Adrenal gland (tissue), 12 donors: ENCODE measurements around the gene PLA2G4E. TPM values are rescaled to one million over a fixed set of nuclear protein-coding genes. Genes with fewer than 3 reads are reported as not detected.

Experiments
- DNase-seq, 7 donors: peaks; one replicate each; pipeline ENCODE4 v3.0.0-alpha.2; 2019 to 2020
- H3K27ac ChIP-seq, 5 donors: fragments of 200-600 bp; sonication (generic) in 4 of 5; 1 replicate in 3 of 5; 2 replicates in 2 of 5; pipeline versions ENCODE4 v1.5.1 to v1.8.0; 2016 to 2020; ENCODE audit warnings: mild to moderate bottlenecking in 1 of 5
- H3K27me3 ChIP-seq: fragments of 200-600 bp; 2 replicates; pipeline ENCODE4 v1.8.0; 2021
- H3K36me3 ChIP-seq, 2 donors: fragments of 200-600 bp; replicated peaks in 1 of 2; 1 replicate in 1 of 2; 2 replicates in 1 of 2; pipeline versions ENCODE4 v1.5.1 to v1.8.0; 2018 to 2022
- H3K4me1 ChIP-seq, 2 donors: fragments of 200-600 bp; replicated peaks in 1 of 2; 1 replicate in 1 of 2; 2 replicates in 1 of 2; pipeline versions ENCODE4 v1.5.1 to v1.8.0; 2018 to 2021
- H3K4me3 ChIP-seq, 4 donors: fragments of 200-600 bp; sonication (generic) in 3 of 4; one replicate each; pipeline ENCODE4 v1.5.1; 2016 to 2018
- H3K9me3 ChIP-seq, 3 donors: fragments of 200-600 bp; sonication (generic) in 1 of 3; replicated peaks in 1 of 3; 1 replicate in 2 of 3; 2 replicates in 1 of 3; pipeline versions ENCODE4 v1.5.1 to v1.8.0; 2016 to 2021
- POLR2A ChIP-seq, 2 donors: fragments of 450-650 bp; IDR thresholded peaks; one replicate each; pipeline ENCODE4 v1.6.1; 2017; ENCODE audit warnings: antibody characterized with exemption in 2 of 2, mild to moderate bottlenecking in 2 of 2, moderate library complexity in 1 of 2
- WGBS, 4 donors: extraction: QIAGEN DNeasy Blood & Tissue Kit in 2 of 4; methylation state at CpG; one replicate each; pipeline versions ENCODE4 v1.1.5 to v1.1.7; 2013 to 2017; 5-methylcytosine and 5-hydroxymethylcytosine counted together
- intact Hi-C, 2 donors: fragments of 100-400 bp; cut with DNase I; formaldehyde crosslinking; loops; one replicate each; pipeline versions ENCODE4 v1.14.1 to v1.15.0; 2022 to 2023
- polyA plus RNA-seq, 3 donors: library from polyadenylated mRNA; stranded (reverse); fragments of 200-250 nt in 2 of 3; fragments of 350-450 nt in 1 of 3; fragmentation: Illumina TruSeq in 1 of 3; extraction: RNeasy Lipid Tissue Mini Kit (QIAGEN cat#74804) in 1 of 3; gene quantifications; one replicate each; pipeline ENCODE4 v1.2.3, GENCODE V29; 2013 to 2014
- total RNA-seq, 9 donors: library from RNA; depleted of rRNA in 4 of 9; stranded (reverse); fragments of >200 nt in 4 of 9; fragments of 120-200 nt in 1 of 9; fragmentation: NEBNext Ultra II Directional in 1 of 9; extraction: Animal tissue kit (Norgen Biotek cat#: 25700) in 1 of 9; gene quantifications; one replicate each; pipeline versions ENCODE4 v1.1.0 to v1.2.4, GENCODE V29; 2013 to 2023
- TF ChIP-seq, protein P1 (sequence below), 6 experiments: fragments of 450-650 bp in 4 of 6; fragments of 200-600 bp in 2 of 6; sonication (generic) in 1 of 6; IDR thresholded peaks; 1 replicate in 5 of 6; 2 replicates in 1 of 6; pipeline versions ENCODE4 v1.5.1 to v1.8.0; 2016 to 2021; ENCODE audit warnings: antibody characterized with exemption in 6 of 6, mild to moderate bottlenecking in 2 of 6, moderate library complexity in 1 of 6
- donor health status: healthy with polysubstance abuse.
- donor health status: Bipolar disorder and iron deficiency.
- donor health status: DM: yes; HTN: yes; CAD: no.
- donor health status: DM: no; HTN: no; CAD: no.
- donor health status: DM: no; HTN: no; CAD: no.
- donor health status: DM: yes; HTN: yes; CAD: no.

PLA2G4E gene
- total and polyA plus RNA-seq, 12 donors = 0.03 to 1.1 (median 0.23) TPM; not detected in 8

DNA sequence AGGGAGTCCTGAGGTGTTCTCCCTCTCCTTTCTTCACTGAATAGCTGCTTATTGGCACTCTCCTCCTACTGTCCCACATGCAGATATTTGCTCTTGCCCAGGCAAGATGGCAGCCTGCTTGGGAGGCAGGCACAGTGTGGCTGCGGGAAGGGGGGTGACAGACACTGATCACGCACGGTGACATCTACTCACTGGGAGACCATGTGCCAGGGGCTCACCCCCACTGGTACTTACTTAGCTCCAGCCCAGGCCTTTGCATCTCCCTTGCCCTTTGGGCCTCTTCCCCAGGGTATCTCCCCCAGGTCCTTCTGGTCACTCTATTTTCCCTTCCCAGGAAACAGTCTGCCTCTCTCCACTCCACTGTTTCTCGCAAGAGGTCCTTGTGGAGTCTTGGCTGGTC lies 6.4 kb downstream of the PLA2G4E start:
- TF ChIP-seq, protein P1, sequence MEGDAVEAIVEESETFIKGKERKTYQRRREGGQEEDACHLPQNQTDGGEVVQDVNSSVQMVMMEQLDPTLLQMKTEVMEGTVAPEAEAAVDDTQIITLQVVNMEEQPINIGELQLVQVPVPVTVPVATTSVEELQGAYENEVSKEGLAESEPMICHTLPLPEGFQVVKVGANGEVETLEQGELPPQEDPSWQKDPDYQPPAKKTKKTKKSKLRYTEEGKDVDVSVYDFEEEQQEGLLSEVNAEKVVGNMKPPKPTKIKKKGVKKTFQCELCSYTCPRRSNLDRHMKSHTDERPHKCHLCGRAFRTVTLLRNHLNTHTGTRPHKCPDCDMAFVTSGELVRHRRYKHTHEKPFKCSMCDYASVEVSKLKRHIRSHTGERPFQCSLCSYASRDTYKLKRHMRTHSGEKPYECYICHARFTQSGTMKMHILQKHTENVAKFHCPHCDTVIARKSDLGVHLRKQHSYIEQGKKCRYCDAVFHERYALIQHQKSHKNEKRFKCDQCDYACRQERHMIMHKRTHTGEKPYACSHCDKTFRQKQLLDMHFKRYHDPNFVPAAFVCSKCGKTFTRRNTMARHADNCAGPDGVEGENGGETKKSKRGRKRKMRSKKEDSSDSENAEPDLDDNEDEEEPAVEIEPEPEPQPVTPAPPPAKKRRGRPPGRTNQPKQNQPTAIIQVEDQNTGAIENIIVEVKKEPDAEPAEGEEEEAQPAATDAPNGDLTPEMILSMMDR (IDR thresholded peaks at IDR 0.05) = no peak
- no peak for TF ChIP-seq POLR2A (IDR thresholded peaks at IDR 0.05)
- WGBS, 4 donors = 84 to 96% (median 95%) methylated on average over 4 of the region's 4 CpGs
- no peak for DNase-seq
- H3K27me3 ChIP-seq = no peaks in the 10 kb centered on the region
- no peaks in the 10 kb centered on the region for H3K4me1 ChIP-seq
- H3K9me3 ChIP-seq = no peaks in the 10 kb centered on the region
- H3K27ac ChIP-seq = no peak overlapping the region
- intact Hi-C loops = no loop called here
- H3K4me3 ChIP-seq = no peak overlapping the region
- no peaks in the 10 kb centered on the region for H3K36me3 ChIP-seq

DNA sequence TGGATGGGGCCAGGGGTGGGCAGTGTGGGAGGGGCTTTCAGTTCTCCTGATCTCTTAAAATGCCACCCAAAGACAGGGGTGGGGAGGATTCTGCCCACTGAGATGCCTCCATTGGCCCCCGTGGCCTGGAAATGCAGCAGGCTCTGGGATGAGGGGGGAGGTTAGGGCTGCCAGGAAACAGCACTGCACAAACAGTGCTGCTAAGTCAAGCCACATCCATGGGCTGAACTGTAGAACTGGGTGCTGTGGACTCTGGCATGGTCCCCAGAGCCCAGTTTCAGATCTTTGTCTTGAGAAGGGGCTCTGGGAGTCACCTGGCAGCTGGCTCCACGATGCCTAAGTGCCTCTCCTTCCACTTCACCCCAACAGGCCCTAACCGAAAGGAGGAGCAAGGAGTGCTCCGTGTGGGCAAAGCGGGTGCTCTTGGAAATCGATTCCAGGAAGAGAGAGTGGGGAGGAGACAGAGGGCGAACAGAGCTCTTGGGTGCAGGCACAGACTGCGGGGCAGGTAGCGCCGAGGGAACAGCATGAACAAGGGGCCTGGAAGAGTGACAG lies 7.8 kb downstream of the PLA2G4E start:
- Histone ChIP-seq H3K4me3 (no peak overlapping the region), H3K4me1 (no peaks in the 10 kb centered on the region), H3K27me3 (no peaks in the 10 kb centered on the region), H3K36me3 (no peaks in the 10 kb centered on the region), H3K9me3 (no peaks in the 10 kb centered on the region), H3K27ac (no peak overlapping the region)
- no peak for TF ChIP-seq POLR2A (IDR thresholded peaks at IDR 0.05)
- TF ChIP-seq, protein P1 (IDR thresholded peaks at IDR 0.05) = no peak
- intact Hi-C loops = no loop called here
- whole genome bisulfite sequencing, 4 donors = 90 to 92% (median 91%) methylated on average over 9 to 10 of the region's 10 CpGs
- DNase-seq = no peak

DNA sequence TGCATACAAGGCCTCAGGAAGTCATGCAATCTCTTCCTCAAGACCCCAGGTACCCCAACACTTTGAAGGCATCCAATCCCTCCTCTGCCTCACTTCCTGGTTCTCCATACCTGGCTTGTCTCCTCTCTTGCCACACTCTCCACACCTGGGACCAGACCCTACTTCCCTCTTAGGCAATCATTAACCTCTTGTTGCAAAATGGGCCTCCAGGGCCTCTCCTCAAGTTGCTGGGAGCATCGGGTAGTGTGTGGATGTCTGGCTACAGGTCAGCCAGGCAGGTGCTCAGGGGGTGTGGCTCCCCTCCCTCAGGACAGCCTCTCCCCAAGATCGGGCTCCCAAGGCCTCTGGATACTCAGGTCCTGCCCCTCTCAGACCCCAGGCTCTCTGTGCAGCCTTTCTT lies 8.6 kb downstream of the PLA2G4E start:
- no peak overlapping the region for H3K4me3 ChIP-seq
- no peaks in the 10 kb centered on the region for H3K4me1 ChIP-seq
- DNase-seq = no peak
- TF ChIP-seq, protein P1 (IDR thresholded peaks at IDR 0.05) = no peak
- no peak for TF ChIP-seq POLR2A (IDR thresholded peaks at IDR 0.05)
- no peak overlapping the region for H3K27ac ChIP-seq
- 52 to 72% (median 66%) methylated on average over 2 of the region's 2 CpGs for WGBS, 4 donors
- H3K36me3 ChIP-seq = no peaks in the 10 kb centered on the region
- H3K9me3 ChIP-seq = no peaks in the 10 kb centered on the region
- intact Hi-C loops = no loop called here
- H3K27me3 ChIP-seq = no peaks in the 10 kb centered on the region

DNA sequence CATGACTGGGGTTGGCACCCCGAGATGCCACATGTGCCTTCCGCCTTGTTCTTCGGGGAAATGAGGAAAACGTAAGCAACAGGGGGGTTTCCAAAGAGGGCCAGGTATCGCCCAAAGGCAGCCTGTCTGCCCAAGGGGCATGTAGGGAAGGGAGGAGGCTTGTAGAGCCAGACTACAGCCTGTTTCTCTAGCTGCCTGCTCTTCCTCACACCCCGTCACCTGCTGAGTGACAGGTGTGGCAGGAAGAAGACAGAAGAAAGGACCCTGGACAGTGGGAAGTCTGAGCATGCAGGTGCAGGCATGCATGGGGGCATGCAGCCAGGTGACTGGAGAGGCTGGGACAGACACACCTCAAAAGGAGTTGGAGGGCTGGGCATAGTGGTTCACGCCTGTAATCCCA lies 9.8 kb downstream of the PLA2G4E start:
- WGBS, 4 donors = 76 to 92% (median 81%) methylated on average over 6 to 7 of the region's 7 CpGs
- no peak for TF ChIP-seq POLR2A (IDR thresholded peaks at IDR 0.05)
- TF ChIP-seq, protein P1 (IDR thresholded peaks at IDR 0.05) = no peak
- no peaks in the 10 kb centered on the region for H3K36me3 ChIP-seq
- no peaks in the 10 kb centered on the region for H3K27me3 ChIP-seq
- H3K27ac ChIP-seq = no peak overlapping the region
- no peaks in the 10 kb centered on the region for H3K4me1 ChIP-seq
- no peaks in the 10 kb centered on the region for H3K9me3 ChIP-seq
- no peak overlapping the region for H3K4me3 ChIP-seq
- no peak for DNase-seq
- intact Hi-C loops = no loop called here
